Cardiac septum (tissue), 1 donor: Measurements from ENCODE around the gene TTF1. TPM values are rescaled to one million over a fixed set of nuclear protein-coding genes. Genes with fewer than 3 reads are reported as not detected.

Experiments
- DNase-seq: peaks from one replicate; pipeline ENCODE4 v3.0.0-alpha.2; 2020; ENCODE audit warnings: low spot score
- intact Hi-C: fragments of 100-400 bp; cut with DNase I; formaldehyde crosslinking; loops from one replicate; pipeline ENCODE4 v1.14.0; 2022
- total RNA-seq: library from RNA; stranded (reverse); fragmentation: NEBNext Ultra II Directional; extraction: Animal tissue kit (Norgen Biotek cat#: 25700); gene quantifications from one replicate; pipeline ENCODE4 v1.2.1, GENCODE V29; 2021
- donor health status: DM: no; HTN: no; CAD: no.

TTF1 gene
- total RNA-seq, 1 donor from 2014 or later, result 16.5 TPM

DNA sequence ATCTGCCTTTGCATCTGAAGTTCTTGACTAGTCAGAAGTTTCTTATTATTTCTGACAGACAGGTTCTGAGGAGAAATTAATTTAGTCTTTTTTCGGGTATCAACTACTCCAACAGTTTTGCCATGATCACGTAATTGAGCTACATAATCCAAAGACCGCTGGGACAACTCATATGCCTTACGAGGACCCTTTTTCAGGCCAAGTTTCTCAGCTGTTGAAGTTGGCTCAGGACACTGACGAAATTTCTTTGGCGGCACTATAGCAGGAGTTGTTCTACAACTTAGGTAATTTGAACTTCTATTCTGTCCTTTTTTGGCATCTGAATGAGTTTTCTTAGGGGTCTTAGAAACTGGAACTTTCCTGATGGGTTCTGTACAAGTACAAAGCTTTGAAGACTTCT is 79.1 kb downstream of the TTF1 start:
- intact Hi-C loops, result no loop called here

More for the DNA sequence above, 79.1 kb downstream of the TTF1 start:
- no peak for DNase-seq

Other genes starting within 250 kb of the TTF1 start
- 7.7 TPM for gene NTNG2, start 244.8 kb downstream of the TTF1 start, total RNA-seq
- gene SETX, start 51.9 kb downstream of the TTF1 start, total RNA-seq, result 30.0 TPM
- 1.2 TPM for gene CFAP77, start 3.4 kb upstream of the TTF1 start, total RNA-seq
- not detected for gene BARHL1, start 175.8 kb upstream of the TTF1 start, total RNA-seq